Measurements from ENCODE around the gene SLX4. TPM values are rescaled to one million over a fixed set of nuclear protein-coding genes. Genes with fewer than 3 reads are reported as not detected.

SLX4 gene
- total RNA-seq, 2 donors from 2014 or later: 3.5 to 6.3 TPM

DNA sequence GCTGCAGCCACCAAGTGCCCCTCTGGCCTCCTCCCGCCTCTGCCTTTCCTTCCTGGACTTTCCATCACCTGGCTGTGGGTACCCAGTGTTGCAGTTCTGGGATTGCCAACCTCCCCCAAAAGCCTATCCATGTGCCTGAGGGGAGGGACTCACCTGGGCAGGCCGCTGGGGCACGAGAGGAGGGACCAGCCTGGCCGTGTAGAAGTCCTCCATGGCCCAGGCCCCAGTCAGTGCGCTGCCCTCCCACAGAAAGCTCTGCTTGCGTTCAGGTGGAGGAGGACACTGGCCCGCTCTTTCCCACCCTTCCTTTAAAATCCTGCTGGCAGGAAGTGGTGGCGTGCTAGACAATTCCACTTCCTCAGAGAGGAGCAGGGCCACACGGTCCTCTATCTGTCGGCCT, 14.2 kb downstream of the SLX4 start:
- intact Hi-C loops (cut with DNase I): no loop called here
- H3K9ac ChIP-seq (ENCODE audit: low read depth in 2 of 2, low read length in 2 of 2): no peak overlapping the region
- no peaks in the 10 kb centered on the region for H3K36me3 ChIP-seq
- no peak for DNase-seq
- H3K27ac ChIP-seq: no peak overlapping the region
- no peak overlapping the region for H3K4me3 ChIP-seq
- H3K9me3 ChIP-seq: no peaks in the 10 kb centered on the region
- TF ChIP-seq, protein P1, sequence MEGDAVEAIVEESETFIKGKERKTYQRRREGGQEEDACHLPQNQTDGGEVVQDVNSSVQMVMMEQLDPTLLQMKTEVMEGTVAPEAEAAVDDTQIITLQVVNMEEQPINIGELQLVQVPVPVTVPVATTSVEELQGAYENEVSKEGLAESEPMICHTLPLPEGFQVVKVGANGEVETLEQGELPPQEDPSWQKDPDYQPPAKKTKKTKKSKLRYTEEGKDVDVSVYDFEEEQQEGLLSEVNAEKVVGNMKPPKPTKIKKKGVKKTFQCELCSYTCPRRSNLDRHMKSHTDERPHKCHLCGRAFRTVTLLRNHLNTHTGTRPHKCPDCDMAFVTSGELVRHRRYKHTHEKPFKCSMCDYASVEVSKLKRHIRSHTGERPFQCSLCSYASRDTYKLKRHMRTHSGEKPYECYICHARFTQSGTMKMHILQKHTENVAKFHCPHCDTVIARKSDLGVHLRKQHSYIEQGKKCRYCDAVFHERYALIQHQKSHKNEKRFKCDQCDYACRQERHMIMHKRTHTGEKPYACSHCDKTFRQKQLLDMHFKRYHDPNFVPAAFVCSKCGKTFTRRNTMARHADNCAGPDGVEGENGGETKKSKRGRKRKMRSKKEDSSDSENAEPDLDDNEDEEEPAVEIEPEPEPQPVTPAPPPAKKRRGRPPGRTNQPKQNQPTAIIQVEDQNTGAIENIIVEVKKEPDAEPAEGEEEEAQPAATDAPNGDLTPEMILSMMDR (IDR thresholded peaks at IDR 0.05): no peak
- H3K27me3 ChIP-seq: no peaks in the 10 kb centered on the region
- H3K4me1 ChIP-seq: no peaks in the 10 kb centered on the region

DNA sequence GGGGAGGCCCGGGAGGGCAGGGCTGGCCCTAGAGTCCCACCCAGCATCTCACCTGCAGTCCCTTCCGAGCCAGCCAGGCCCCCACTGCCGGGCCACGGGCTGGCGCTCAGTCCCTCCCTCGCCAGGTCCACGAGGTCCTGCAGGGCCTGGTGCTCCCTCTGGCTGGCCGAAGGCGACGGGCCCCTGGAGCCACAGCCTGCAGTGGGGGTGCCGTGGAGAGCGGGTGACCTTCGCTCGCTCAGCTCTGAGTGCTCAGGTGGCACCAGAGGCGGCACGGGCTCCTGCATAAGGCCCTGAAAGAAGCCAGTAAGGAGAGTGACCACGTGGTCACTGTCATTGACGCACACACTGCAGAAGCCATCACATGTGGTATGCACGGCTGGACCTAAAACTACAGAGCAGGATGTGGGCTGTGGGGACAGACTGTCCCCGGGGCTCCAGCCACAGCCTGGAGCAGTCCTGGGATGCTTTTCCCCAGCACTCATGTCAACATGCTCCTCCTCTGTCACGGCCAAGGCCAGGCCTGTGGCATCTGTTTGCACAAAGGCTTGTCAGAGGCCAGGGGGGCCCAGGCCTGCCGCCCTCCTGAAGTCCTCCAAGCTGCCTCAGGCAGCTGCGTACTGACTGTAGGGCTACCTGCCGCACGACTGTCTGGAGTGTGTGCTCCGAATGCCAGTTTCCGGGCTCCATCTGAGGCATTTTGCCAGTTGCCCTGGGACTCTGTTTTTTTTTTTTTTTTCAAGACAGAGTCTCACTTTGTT, 15.1 kb downstream of the SLX4 start:
- Histone ChIP-seq H3K36me3 (no peaks in the 10 kb centered on the region), H3K9ac (ENCODE audit: low read depth in 2 of 2, low read length in 2 of 2) (no peak overlapping the region), H3K9me3 (no peaks in the 10 kb centered on the region), H3K27ac (no peak overlapping the region), H3K27me3 (no peaks in the 10 kb centered on the region), H3K4me3 (no peak overlapping the region), H3K4me1 (no peaks in the 10 kb centered on the region)
- intact Hi-C loops (cut with DNase I): no loop called here
- TF ChIP-seq, protein P1 (IDR thresholded peaks at IDR 0.05): no peak
- no peak for DNase-seq

DNA sequence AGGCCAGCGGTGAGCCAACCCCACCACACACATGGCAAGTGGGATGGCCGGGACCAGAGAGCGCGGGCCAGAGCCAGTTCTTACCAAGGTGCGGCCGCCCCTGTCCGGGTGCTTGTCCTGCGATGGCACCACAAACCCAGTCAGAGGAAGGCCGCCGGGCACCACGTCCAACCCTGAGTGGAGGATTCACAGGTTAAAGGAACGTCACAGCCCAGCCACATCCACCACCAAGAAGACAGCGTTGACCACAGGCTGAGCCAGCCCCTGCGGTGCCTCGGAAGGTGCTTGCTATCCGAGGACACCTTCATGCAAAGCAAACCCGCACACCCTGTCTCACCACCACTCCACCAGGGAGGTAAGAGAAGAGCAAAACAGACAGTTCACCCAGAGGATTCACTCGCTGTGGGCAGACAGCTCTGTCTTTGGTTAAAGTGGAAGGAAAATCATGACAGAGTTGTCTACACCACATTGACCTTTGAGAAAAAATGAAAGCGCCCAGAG, 15.8 kb downstream of the SLX4 start:
- intact Hi-C loops (cut with DNase I): no loop called here

DNA sequence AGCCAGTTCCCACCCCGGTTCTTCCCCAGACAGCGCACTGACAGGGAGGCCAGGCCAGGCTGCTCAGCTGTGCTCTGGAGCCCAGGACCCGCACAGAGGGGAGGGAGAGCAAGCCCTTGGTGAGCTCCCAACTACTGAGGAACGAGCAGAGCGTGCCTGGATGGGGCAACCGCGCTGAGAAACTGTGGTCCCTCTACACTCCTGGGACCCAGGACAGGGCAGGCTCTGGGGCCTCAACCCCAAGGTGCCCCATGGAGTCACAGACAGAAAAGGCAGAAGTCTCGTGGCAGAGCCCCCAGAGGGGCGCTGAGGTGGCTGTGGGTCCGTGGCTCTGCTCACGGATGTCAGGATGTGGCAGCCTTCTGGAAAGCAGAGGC, 16.3 kb downstream of the SLX4 start:
- no peaks in the 10 kb centered on the region for H3K27me3 ChIP-seq
- no peaks in the 10 kb centered on the region for H3K4me1 ChIP-seq
- no peak overlapping the region for H3K4me3 ChIP-seq
- no peak for DNase-seq
- no peak overlapping the region for H3K9ac ChIP-seq (ENCODE audit: low read depth in 2 of 2, low read length in 2 of 2)
- no peaks in the 10 kb centered on the region for H3K36me3 ChIP-seq
- intact Hi-C loops (cut with DNase I): no loop called here
- H3K9me3 ChIP-seq: no peaks in the 10 kb centered on the region
- TF ChIP-seq, protein P1 (IDR thresholded peaks at IDR 0.05): no peak
- no peak overlapping the region for H3K27ac ChIP-seq

More for the DNA sequence above, 15.8 kb downstream of the SLX4 start:
- H3K27ac ChIP-seq: no peak overlapping the region
- no peaks in the 10 kb centered on the region for H3K36me3 ChIP-seq
- no peaks in the 10 kb centered on the region for H3K9me3 ChIP-seq
- DNase-seq: no peak
- TF ChIP-seq, protein P1 (IDR thresholded peaks at IDR 0.05): no peak
- H3K4me1 ChIP-seq: no peaks in the 10 kb centered on the region
- no peaks in the 10 kb centered on the region for H3K27me3 ChIP-seq
- no peak overlapping the region for H3K4me3 ChIP-seq
- H3K9ac ChIP-seq (ENCODE audit: low read depth in 2 of 2, low read length in 2 of 2): no peak overlapping the region

DNA sequence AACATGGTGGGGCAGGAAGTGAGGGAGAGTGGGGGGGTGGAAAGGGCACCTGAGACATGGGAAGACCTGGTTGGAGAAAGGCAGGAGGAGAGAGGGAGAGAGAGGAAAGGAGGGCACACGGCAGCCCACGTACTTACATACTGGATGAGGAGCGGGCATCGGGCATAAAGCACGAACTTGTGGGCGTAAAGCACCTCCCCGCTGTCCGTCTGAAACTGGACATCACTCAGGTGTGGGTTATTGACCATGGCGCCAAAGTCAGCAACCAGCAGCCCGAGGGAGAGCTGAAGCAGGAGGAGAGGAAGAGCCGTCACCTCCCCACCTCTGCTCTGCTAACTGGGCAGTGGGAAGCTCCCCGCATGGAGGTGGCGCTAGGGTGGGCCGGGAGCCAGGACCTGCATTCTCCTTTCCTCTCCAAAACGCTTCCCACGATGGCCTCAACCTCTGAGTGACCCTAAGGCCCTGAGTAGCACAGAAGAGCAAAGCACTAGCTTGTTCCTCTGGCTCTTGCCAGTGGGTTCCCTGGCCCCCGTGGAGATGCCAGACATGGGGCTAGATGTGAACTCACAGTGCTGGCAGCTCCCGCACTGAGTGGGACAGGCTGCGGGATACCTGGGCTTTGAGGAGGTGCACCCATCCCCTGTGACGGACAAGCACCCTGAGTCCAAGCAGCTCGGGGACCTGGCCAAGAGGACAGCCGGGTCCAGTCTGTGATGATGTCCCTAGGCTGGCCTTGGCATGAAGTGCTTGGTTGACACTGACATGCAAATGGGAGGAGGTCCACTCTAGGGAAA, 16.9 kb downstream of the SLX4 start:
- Histone ChIP-seq H3K4me3 (no peak overlapping the region), H3K4me1 (no peaks in the 10 kb centered on the region), H3K9me3 (no peaks in the 10 kb centered on the region), H3K36me3 (no peaks in the 10 kb centered on the region), H3K27ac (no peak overlapping the region), H3K27me3 (no peaks in the 10 kb centered on the region), H3K9ac (ENCODE audit: low read depth in 2 of 2, low read length in 2 of 2) (peak overlapping the region in 1 of 2 donors; percentile 24)
- TF ChIP-seq, protein P1 (IDR thresholded peaks at IDR 0.05): no peak
- DNase-seq: no peak
- intact Hi-C loops (cut with DNase I): no loop called here
